OCI-LY3 (cell line): ENCODE results near the gene MID2.

ENCODE experiments used
- H2AFZ ChIP-seq: fragments of 200-600, 300-600 bp; shearing (Covaris generic); 2 replicates; pipeline ENCODE4 v1.6.0; 2014; ENCODE audit warnings: antibody characterized with exemption, low read depth, low read length
- H3K27ac ChIP-seq: fragments of 200-600, 300-600 bp; sonication (generic); 2 replicates; pipeline ENCODE4 v1.5.1; 2014; ENCODE audit warnings: mild to moderate bottlenecking, low read length, moderate library complexity, mixed read lengths
- H3K27me3 ChIP-seq: fragments of 200-600, 300-600 bp; sonication (generic); 2 replicates; pipeline ENCODE4 v1.6.1; 2014; ENCODE audit warnings: low read depth, low read length, mixed read lengths
- H3K36me3 ChIP-seq: fragments of 200-600, 300-600 bp; sonication (generic); replicated peaks from 2 replicates; pipeline ENCODE3; 2014; ENCODE audit warnings: low read depth, low read length, mixed read lengths
- H3K4me1 ChIP-seq: fragments of 300-600, 200-600 bp; sonication (generic); 2 replicates; pipeline ENCODE4 v1.6.1; 2014; ENCODE audit warnings: low read length, mixed read lengths
- H3K4me2 ChIP-seq: fragments of 200-600, 300-600 bp; sonication (generic); 2 replicates; pipeline ENCODE4 v1.6.1; 2014; ENCODE audit warnings: low read length, mixed read lengths
- H3K4me3 ChIP-seq: fragments of 300-600, 200-600 bp; sonication (generic); 2 replicates; pipeline ENCODE4 v1.5.1; 2014; ENCODE audit warnings: antibody characterized with exemption, mild to moderate bottlenecking, low read length, moderate library complexity
- H3K79me2 ChIP-seq: fragments of 300-600, 200-600 bp; shearing (Covaris generic); 2 replicates; pipeline ENCODE4 v1.6.1; 2014; ENCODE audit warnings: mild to moderate bottlenecking, low read length, mixed read lengths
- H3K9ac ChIP-seq: fragments of 300-600, 200-600 bp; shearing (Covaris generic); 2 replicates; pipeline ENCODE4 v1.6.0; 2014; ENCODE audit warnings: mild to moderate bottlenecking, low read length, moderate library complexity
- H3K9me3 ChIP-seq: fragments of 200-600, 300-600 bp; shearing (Covaris generic); 2 replicates; pipeline ENCODE4 v1.6.1; 2014; ENCODE audit warnings: low read length, mixed read lengths; ENCODE audit not compliant: insufficient read depth
- H4K20me1 ChIP-seq: fragments of 200-600, 300-600 bp; sonication (generic); 2 replicates; pipeline ENCODE4 v1.6.1; 2016; ENCODE audit warnings: low read length, mixed read lengths; ENCODE audit not compliant: insufficient read depth
- EZH2phosphoT487 ChIP-seq: fragments of 200-600 bp; shearing (Covaris generic); IDR thresholded peaks from 2 replicates; pipeline ENCODE4 v1.6.1; 2018; ENCODE audit warnings: antibody characterized with exemption, mixed run types, low read depth
- TF ChIP-seq, protein P1 (sequence below): fragments of 200-600, 300-600 bp; sonication (generic); IDR thresholded peaks from 2 replicates; pipeline ENCODE4 v1.5.1; 2014; ENCODE audit warnings: antibody characterized with exemption, low read length, low read depth

Gene MID2

DNA sequence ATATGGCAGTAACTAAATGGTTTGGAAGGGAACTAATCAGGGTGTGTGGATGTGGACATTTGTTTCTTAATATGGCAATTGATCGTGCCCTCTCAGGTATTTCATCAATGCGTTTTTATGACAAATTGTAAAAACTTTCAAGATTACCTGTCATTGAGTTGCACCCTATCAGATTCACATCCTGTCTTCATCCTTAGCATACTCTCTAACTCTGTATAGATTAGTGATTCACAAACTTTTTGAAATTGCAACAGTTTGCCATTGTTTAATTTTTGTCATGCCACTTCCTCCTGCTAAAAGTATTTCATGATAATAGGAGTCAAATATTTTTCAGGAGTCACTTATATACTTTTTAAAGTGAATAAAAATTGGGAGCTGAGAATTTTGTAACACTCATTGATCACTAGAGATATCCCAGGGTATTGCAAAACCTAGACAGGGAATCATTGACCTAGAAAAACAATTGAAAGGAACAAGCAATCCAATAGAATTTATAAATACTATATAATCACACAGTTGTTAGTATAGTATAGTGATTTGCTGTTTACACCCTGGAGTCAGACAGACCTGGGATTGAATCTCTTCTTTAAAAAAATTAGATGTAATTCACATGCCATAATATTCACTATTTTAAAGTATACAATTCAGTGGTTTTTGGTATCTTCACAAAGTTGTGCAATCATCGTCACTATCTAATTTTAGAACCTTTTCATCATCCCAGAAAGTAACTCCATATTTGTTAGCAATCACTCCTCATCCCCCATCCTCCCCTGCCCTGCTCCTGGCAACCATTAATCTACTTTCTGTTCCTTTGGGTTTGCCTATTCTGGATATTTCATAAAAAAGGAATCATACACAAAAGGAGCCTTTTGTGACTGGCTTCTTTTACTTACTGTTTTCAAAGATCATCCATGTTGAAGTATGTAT lies 8.9 kb downstream of the MID2 start:
- no peak overlapping the region for H3K4me3 ChIP-seq
- no peaks in the 10 kb centered on the region for H3K27me3 ChIP-seq
- no peak overlapping the region for H3K9ac ChIP-seq
- no peak overlapping the region for H3K27ac ChIP-seq
- H2AFZ ChIP-seq: no peak overlapping the region
- no peaks in the 10 kb centered on the region for H4K20me1 ChIP-seq
- H3K4me2 ChIP-seq: no peak overlapping the region
- H3K79me2 ChIP-seq: no peaks in the 10 kb centered on the region
- no peaks in the 10 kb centered on the region for H3K9me3 ChIP-seq
- no peaks in the 10 kb centered on the region for H3K36me3 ChIP-seq
- no peak for TF ChIP-seq EZH2phosphoT487
- TF ChIP-seq, protein P1, sequence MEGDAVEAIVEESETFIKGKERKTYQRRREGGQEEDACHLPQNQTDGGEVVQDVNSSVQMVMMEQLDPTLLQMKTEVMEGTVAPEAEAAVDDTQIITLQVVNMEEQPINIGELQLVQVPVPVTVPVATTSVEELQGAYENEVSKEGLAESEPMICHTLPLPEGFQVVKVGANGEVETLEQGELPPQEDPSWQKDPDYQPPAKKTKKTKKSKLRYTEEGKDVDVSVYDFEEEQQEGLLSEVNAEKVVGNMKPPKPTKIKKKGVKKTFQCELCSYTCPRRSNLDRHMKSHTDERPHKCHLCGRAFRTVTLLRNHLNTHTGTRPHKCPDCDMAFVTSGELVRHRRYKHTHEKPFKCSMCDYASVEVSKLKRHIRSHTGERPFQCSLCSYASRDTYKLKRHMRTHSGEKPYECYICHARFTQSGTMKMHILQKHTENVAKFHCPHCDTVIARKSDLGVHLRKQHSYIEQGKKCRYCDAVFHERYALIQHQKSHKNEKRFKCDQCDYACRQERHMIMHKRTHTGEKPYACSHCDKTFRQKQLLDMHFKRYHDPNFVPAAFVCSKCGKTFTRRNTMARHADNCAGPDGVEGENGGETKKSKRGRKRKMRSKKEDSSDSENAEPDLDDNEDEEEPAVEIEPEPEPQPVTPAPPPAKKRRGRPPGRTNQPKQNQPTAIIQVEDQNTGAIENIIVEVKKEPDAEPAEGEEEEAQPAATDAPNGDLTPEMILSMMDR: no peak
- no peaks in the 10 kb centered on the region for H3K4me1 ChIP-seq

DNA sequence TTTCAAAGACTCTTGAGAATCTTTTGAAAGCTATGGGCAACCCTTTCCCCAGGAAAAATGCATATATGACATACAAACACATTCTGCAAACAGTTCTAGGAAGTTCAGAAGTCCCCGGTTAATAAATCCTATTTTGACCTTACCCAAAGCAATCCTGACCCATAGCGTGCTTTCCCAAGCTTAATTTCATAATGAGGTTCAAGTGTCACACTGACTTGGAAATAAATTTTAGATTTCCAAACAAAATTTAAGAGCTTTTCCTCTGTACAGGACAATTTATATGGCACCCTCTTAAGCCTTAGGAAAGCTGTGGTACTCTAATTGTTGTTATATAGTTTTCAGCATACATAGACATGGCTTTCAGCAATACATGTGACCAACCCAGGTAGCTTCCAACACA lies 11.3 kb downstream of the MID2 start:
- H3K79me2 ChIP-seq: no peaks in the 10 kb centered on the region
- H3K9ac ChIP-seq: no peak overlapping the region
- no peak overlapping the region for H2AFZ ChIP-seq
- no peaks in the 10 kb centered on the region for H4K20me1 ChIP-seq
- TF ChIP-seq, protein P1: no peak
- TF ChIP-seq EZH2phosphoT487: no peak
- H3K27me3 ChIP-seq: no peaks in the 10 kb centered on the region
- H3K36me3 ChIP-seq: no peaks in the 10 kb centered on the region
- no peaks in the 10 kb centered on the region for H3K4me1 ChIP-seq
- no peak overlapping the region for H3K4me3 ChIP-seq
- H3K9me3 ChIP-seq: no peaks in the 10 kb centered on the region
- H3K4me2 ChIP-seq: no peak overlapping the region
- no peak overlapping the region for H3K27ac ChIP-seq

- no peak for TF ChIP-seq EZH2phosphoT487
- TF ChIP-seq, protein P1: no peak
These were observed 15.3 kb downstream of the MID2 start for GRCh38 chrX:107840971-107841370.

DNA sequence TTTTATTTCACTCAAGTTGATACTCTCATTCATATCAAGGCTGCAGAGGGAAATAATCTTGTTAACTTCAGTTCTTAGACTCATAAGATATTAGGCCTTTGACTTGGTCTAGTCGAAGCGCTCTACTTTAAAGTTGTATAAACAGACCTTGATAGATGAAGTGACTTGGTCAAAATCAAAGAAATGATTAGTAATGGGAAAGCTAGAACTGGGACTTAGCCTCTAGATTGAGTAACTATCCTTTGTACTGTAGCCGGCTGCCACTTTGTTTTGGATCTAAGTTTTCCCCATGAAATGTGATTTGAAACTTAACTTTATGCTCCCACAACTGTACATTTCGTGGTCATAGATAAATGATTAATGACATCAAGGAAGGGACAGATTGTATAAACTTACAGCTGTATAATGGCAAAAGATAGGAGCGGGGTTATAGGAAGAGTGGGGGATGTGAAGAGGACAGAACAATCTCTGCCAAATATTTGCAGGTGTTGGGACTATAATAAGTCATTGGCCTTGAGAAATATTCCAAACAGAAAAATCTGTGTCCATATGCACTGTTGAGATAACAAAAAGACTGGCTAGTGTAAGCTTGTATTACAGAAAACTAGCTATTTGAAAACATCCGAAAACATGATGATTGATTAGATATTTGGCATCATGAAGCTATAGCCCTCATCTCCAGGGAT lies 17.2 kb downstream of the MID2 start:
- no peak overlapping the region for H2AFZ ChIP-seq
- no peaks in the 10 kb centered on the region for H3K4me1 ChIP-seq
- H3K27me3 ChIP-seq: no peaks in the 10 kb centered on the region
- H3K4me3 ChIP-seq: no peak overlapping the region
- H4K20me1 ChIP-seq: no peaks in the 10 kb centered on the region
- H3K79me2 ChIP-seq: no peaks in the 10 kb centered on the region
- H3K4me2 ChIP-seq: no peak overlapping the region
- no peaks in the 10 kb centered on the region for H3K9me3 ChIP-seq
- TF ChIP-seq, protein P1: no peak
- no peak for TF ChIP-seq EZH2phosphoT487
- H3K27ac ChIP-seq: no peak overlapping the region
- H3K36me3 ChIP-seq: no peaks in the 10 kb centered on the region
- H3K9ac ChIP-seq: no peak overlapping the region

More at GRCh38 chrX:107840971-107841370, 15.3 kb downstream of the MID2 start:
- H3K9ac ChIP-seq: no peak overlapping the region
- no peaks in the 10 kb centered on the region for H3K4me1 ChIP-seq
- H3K4me2 ChIP-seq: no peak overlapping the region
- no peaks in the 10 kb centered on the region for H3K9me3 ChIP-seq
- no peak overlapping the region for H3K27ac ChIP-seq
- H3K27me3 ChIP-seq: no peaks in the 10 kb centered on the region
- no peaks in the 10 kb centered on the region for H3K36me3 ChIP-seq
- H2AFZ ChIP-seq: no peak overlapping the region
- no peaks in the 10 kb centered on the region for H3K79me2 ChIP-seq
- no peaks in the 10 kb centered on the region for H4K20me1 ChIP-seq
- no peak overlapping the region for H3K4me3 ChIP-seq
